Transverse colon (tissue), 4 donors: ENCODE data around the gene EFEMP2. TPM values are rescaled to one million over a fixed set of nuclear protein-coding genes. Genes with fewer than 3 reads are reported as not detected.

Experiments used
- DNase-seq: peaks from one replicate; pipeline ENCODE4 v3.0.0-alpha.2; 2019
- H3K27ac ChIP-seq, 4 donors: fragments of 200-600 bp; sonication (generic); 2 replicates each; pipeline ENCODE4 v1.5.1; 2016 to 2018; ENCODE audit warnings: inconsistent platforms in 4 of 4
- H3K27me3 ChIP-seq: fragments of 200-600 bp; sonication (generic); 2 replicates; pipeline ENCODE4 v1.5.1; 2017; ENCODE audit warnings: inconsistent platforms
- H3K36me3 ChIP-seq, 4 donors: fragments of 200-600 bp; sonication (generic); 2 replicates each; pipeline ENCODE4 v1.5.1; 2017 to 2019; ENCODE audit warnings: inconsistent platforms in 4 of 4
- H3K4me1 ChIP-seq, 4 donors: fragments of 200-600 bp; sonication (generic); 2 replicates each; pipeline ENCODE4 v1.5.1; 2017 to 2020; ENCODE audit warnings: inconsistent platforms in 4 of 4
- H3K4me3 ChIP-seq, 4 donors: fragments of 200-600 bp; sonication (generic); 1 replicate in 1 of 4; 2 replicates in 3 of 4; pipeline versions ENCODE4 v1.5.1 to v1.6.1; 2017 to 2019; ENCODE audit warnings: inconsistent platforms in 4 of 4
- H3K9me3 ChIP-seq, 2 donors: fragments of 200-600 bp; sonication (generic); 2 replicates each; pipeline ENCODE4 v1.5.1; 2017 to 2019; ENCODE audit warnings: inconsistent platforms in 2 of 2
- CTCF ChIP-seq, 5 experiments: fragments of 200-600 bp in 3 of 5; fragments of 450-650 bp in 2 of 5; sonication (generic) in 3 of 5; IDR thresholded peaks; 1 replicate in 2 of 5; 2 replicates in 3 of 5; pipeline ENCODE4 v1.5.1; 2016 to 2017; ENCODE audit warnings: antibody characterized with exemption in 5 of 5, inconsistent platforms in 3 of 5, mild to moderate bottlenecking in 2 of 5, moderate library complexity in 1 of 5
- EP300 ChIP-seq: sonication (generic); formaldehyde crosslinking; IDR thresholded peaks from one replicate; pipeline ENCODE4 v1.6.1; 2017; ENCODE audit warnings: antibody characterized with exemption, low read depth
- POLR2A ChIP-seq: fragments of 450-650 bp; IDR thresholded peaks from one replicate; pipeline ENCODE4 v1.6.1; 2016; ENCODE audit warnings: antibody characterized with exemption, mild to moderate bottlenecking, moderate library complexity
- POLR2AphosphoS5 ChIP-seq, 3 donors: sonication (generic); formaldehyde crosslinking; IDR thresholded peaks; one replicate each; pipeline ENCODE4 v1.6.1; 2016; ENCODE audit warnings: antibody characterized with exemption in 3 of 3
- WGBS, 2 donors: methylation state at CpG; one replicate each; pipeline ENCODE4 v1.1.5; 2018; ENCODE audit warnings: low coverage in 1 of 2; 5-methylcytosine and 5-hydroxymethylcytosine counted together
- in situ Hi-C, 4 donors: fragments of 200-750 bp; cut with MboI; loops; one replicate each; pipeline versions ENCODE4 v1.15.0 to v1.15.1; 2017; ENCODE audit warnings: low sequenced_read_pairs in 3 of 4, low pct_ligation_motif_present in 1 of 4, low pct_unique_long_range_greater_than_20kb in 1 of 4
- intact Hi-C: fragments of 100-400 bp; cut with DNase I; formaldehyde crosslinking; loops from one replicate; pipeline ENCODE4 v1.15.1; 2023; ENCODE audit warnings: low total_unique reads
- total RNA-seq, 4 donors: library from RNA; depleted of rRNA; stranded (reverse); fragments of >200 nt; gene quantifications; one replicate each; pipeline ENCODE4 v1.1.0, GENCODE V29; 2016

Gene EFEMP2
- total RNA-seq, 4 donors from 2014 or later, result 15.2 to 34.4 (median 25.1) TPM

- Histone ChIP-seq H3K27me3 (no peaks in the 10 kb centered on the region), H3K4me1 (peaks cover 17 to 34% (median 24%) of the 10 kb centered on the region in 4 donors), H3K27ac (peak overlapping the region; percentile 97 to 100 (median 100)), H3K9me3 (no peaks in the 10 kb centered on the region), H3K36me3 (peaks cover 0 to 24% (median 10%) of the 10 kb centered on the region in 4 donors), H3K4me3 (peak overlapping the region in 3 of 4 donors; percentile 84 to 97 (median 93))
- in situ Hi-C loops, result no loop called here
- no peak for TF ChIP-seq CTCF (IDR thresholded peaks at IDR 0.05)
- peak; percentile 6 for DNase-seq
- intact Hi-C loops, result no loop called here
- WGBS, 2 donors, result 60 to 75% methylated on average over 1 to 13 of the region's 13 CpGs
These were observed 10.9 kb downstream of the EFEMP2 start for GRCh38 chr11:65861533-65862183.

- peaks cover 20 to 39% (median 29%) of the 10 kb centered on the region in 4 donors for H3K4me1 ChIP-seq
- peak; percentile 27 for DNase-seq
- peaks cover 0 to 24% (median 10%) of the 10 kb centered on the region in 4 donors for H3K36me3 ChIP-seq
- peak overlapping the region; percentile 97 to 100 (median 100) for H3K27ac ChIP-seq
- H3K4me3 ChIP-seq, result peak overlapping the region; percentile 65 to 97 (median 88)
- no peaks in the 10 kb centered on the region for H3K27me3 ChIP-seq
- no peaks in the 10 kb centered on the region for H3K9me3 ChIP-seq
- intact Hi-C loops (no loop called here), in situ Hi-C loops (no loop called here)
- TF ChIP-seq POLR2A (no peak), POLR2AphosphoS5 (IDR thresholded peaks at IDR 0.05) (no peak), EP300 (no peak), CTCF (IDR thresholded peaks at IDR 0.05) (no peak)
- WGBS, 2 donors, result 7 to 60% methylated on average over 1 to 14 of the region's 14 CpGs
These were observed 11.5 kb downstream of the EFEMP2 start for GRCh38 chr11:65861165-65861505.

DNA sequence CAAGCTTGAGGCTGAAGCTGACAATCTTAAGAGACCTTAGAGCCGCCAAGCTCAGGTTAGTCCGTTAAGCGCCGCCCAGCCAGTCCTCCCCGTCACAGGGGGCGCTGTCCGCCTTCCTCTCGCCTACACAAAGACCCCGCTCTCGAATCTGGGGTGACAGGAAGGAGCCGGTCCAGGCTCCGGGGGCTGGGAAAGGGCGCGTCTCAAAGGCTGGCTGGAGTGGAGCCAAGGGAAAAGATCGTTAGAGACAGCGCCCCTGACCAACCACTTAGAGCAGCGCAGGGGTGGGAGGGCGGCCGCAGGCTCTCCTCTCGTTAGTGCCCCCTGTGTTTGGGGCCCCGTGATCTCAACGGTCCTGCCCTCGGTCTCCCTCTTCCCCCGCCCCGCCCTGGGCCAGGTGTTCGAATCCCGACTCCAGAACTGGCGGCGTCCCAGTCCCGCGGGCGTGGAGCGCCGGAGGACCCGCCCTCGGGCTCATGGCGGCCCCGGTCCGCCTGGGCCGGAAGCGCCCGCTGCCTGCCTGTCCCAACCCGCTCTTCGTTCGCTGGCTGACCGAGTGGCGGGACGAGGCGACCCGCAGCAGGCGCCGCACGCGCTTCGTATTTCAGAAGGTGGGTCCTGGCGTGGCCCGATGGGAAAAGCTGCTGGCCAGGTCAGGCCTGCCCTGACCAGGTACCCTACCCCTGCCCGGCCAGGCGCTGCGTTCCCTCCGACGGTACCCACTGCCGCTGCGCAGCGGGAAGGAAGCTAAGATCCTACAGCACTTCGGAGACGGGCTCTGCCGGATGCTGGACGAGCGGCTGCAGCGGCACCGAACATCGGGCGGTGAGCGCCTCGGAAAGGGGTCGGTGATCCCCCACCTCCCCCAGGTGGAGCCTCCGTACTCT, 12.1 kb downstream of the EFEMP2 start, which contains the start of gene MUS81:
Gene MUS81, plus strand, starts transcription at position 156 of the 887 bp plus-strand sequence. Its CDS starts 321 bp downstream, at position 477.
- peak; percentile 79 to 95 (median 87) for TF ChIP-seq CTCF (IDR thresholded peaks at IDR 0.05)
- no peak for TF ChIP-seq EP300
- TF ChIP-seq POLR2A, result peak; percentile 85
- peak; percentile 84 to 91 (median 86) for TF ChIP-seq POLR2AphosphoS5 (IDR thresholded peaks at IDR 0.05)
- peak; percentile 99 for DNase-seq
- Histone ChIP-seq H3K9me3 (no peaks in the 10 kb centered on the region), H3K27me3 (no peaks in the 10 kb centered on the region), H3K4me1 (peaks cover 26 to 45% (median 36%) of the 10 kb centered on the region in 4 donors), H3K4me3 (peak within 1 kb of the TSS; percentile 65 to 97 (median 88)), H3K36me3 (peaks cover under 1 to 25% (median 15%) of the 10 kb centered on the region in 4 donors), H3K27ac (peak within 1 kb of the TSS; percentile 97 to 100 (median 100))
- in situ Hi-C loops (no loop called here), intact Hi-C loops (no loop called here)
- 1% methylated on average over 55 of the region's 78 CpGs; no CpG with 5 or more reads in 1 of the 2 donors for WGBS, 2 donors

- H3K27ac ChIP-seq, result peak overlapping the region; percentile 97 to 100 (median 100)
- peak; percentile 46 for DNase-seq
- in situ Hi-C loops, result no loop called here
- H3K36me3 ChIP-seq, result peaks cover 2 to 30% (median 18%) of the 10 kb centered on the region in 4 donors
- no peak for TF ChIP-seq POLR2AphosphoS5 (IDR thresholded peaks at IDR 0.05)
- no peak for TF ChIP-seq CTCF (IDR thresholded peaks at IDR 0.05)
- TF ChIP-seq POLR2A, result no peak
- TF ChIP-seq EP300, result no peak
- 5% methylated on average over 11 to 16 of the region's 16 CpGs for WGBS, 2 donors
- peak overlapping the region; percentile 65 to 97 (median 88) for H3K4me3 ChIP-seq
- H3K27me3 ChIP-seq, result no peaks in the 10 kb centered on the region
- H3K4me1 ChIP-seq, result peaks cover 32 to 52% (median 42%) of the 10 kb centered on the region in 4 donors
- intact Hi-C loops, result loop anchor here (2.0 kb wide), 1 partner anchor 13 kb away; the partner anchor contains the start of gene EFEMP2
- no peaks in the 10 kb centered on the region for H3K9me3 ChIP-seq
These were observed 12.8 kb downstream of the EFEMP2 start for GRCh38 chr11:65859812-65860277.
